ENCODE data around the gene SLC12A3. TPM values are rescaled to one million over a fixed set of nuclear protein-coding genes. Genes with fewer than 3 reads are reported as not detected.

Gene SLC12A3
- total and polyA plus RNA-seq, 4 experiments from 2014 or later: not detected

GRCh38 chr16:56941856-56942331, 76.9 kb downstream of the SLC12A3 start:
- DNase-seq: no peak
- Mint-ChIP-seq H3K27me3 (no peaks in the 10 kb centered on the region), H3K36me3 (peaks cover 47 to 86% of the 10 kb centered on the region in 2 donors), H3K9me3 (no peaks in the 10 kb centered on the region), H3K4me1 (peaks cover 29 to 47% (median 35%) of the 10 kb centered on the region in 4 donors), H3K4me3 (no peak overlapping the region), H3K27ac (peak overlapping the region in 1 of 7 donors; percentile 42)
- POLR2A ChIA-PET (ENCODE audit: partially characterized antibody): interaction anchor here (0.8 to 5.5 kb wide), 4 partner anchors 8 to 100 kb away, joined by 3 to 51 read pairs (median 4); partner anchors contain the start of genes HERPUD1 and NLRC5
- intact Hi-C loops (cut with micrococcal nuclease): no loop called here
- H3K4me3 ChIP-seq (ENCODE audit: low read length in 2 of 2): no peak overlapping the region
- H3K36me3 ChIP-seq (ENCODE audit: insufficient read depth, low read length): peaks cover 80% of the 10 kb centered on the region
- CTCF ChIA-PET (ENCODE audit: partially characterized antibody): interaction anchor here (1.5 to 1.7 kb wide), 2 partner anchors 9 to 22 kb away, joined by 4 to 8 read pairs; no protein-coding TSS in a partner anchor
- H3K27me3 ChIP-seq (ENCODE audit: insufficient read depth, low read length): no peaks in the 10 kb centered on the region
- peaks cover 32% of the 10 kb centered on the region for H3K4me1 ChIP-seq (ENCODE audit: insufficient read depth, low read length)
- no peak overlapping the region for H3K27ac ChIP-seq (ENCODE audit: low read depth, low read length)
- H3K9me3 ChIP-seq (ENCODE audit: control insufficient read depth in 1 of 2, low read length in 2 of 2): no peaks in the 10 kb centered on the region

DNA sequence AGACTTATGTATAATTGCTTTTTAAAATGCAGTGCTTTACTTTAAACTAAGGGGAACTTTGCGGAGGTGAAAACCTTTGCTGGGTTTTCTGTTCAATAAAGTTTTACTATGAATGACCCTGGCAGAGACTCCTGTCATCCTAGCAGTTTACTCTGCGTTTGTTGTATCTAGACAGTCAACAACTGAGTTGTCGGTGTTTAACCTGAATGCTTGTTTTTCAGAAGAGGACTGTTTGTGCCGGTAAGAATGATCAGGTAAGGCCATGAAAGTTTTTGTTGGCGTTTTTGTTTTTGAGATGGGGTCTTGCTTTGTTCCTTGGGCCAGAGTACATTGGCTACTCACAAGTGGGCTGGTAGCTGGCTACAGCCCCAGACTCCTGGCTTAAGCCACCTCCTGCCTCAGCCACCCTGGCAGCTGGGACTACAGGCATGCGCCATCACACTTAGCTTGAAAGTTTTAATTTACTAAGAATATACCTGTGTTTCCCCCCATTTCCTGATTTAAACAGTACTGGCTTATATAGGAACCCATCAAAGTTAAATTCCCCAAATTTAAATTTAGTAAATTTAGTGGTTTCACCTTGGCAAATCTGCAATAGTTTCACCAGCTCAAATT, 78.9 kb downstream of the SLC12A3 start:
- no peaks in the 10 kb centered on the region for H3K27me3 ChIP-seq (ENCODE audit: insufficient read depth, low read length)
- peaks cover 16 to 27% (median 20%) of the 10 kb centered on the region in 4 donors for H3K4me1 Mint-ChIP-seq
- intact Hi-C loops (cut with micrococcal nuclease): no loop called here
- H3K36me3 Mint-ChIP-seq: peaks cover 32 to 67% of the 10 kb centered on the region in 2 donors
- no peak for DNase-seq
- no peaks in the 10 kb centered on the region for H3K9me3 ChIP-seq (ENCODE audit: control insufficient read depth in 1 of 2, low read length in 2 of 2)
- H3K27ac ChIP-seq (ENCODE audit: low read depth, low read length): no peak overlapping the region
- no peaks in the 10 kb centered on the region for H3K9me3 Mint-ChIP-seq
- H3K4me3 ChIP-seq (ENCODE audit: low read length in 2 of 2): no peak overlapping the region
- H3K36me3 ChIP-seq (ENCODE audit: insufficient read depth, low read length): peaks cover 62% of the 10 kb centered on the region
- peak overlapping the region in 4 of 7 donors; percentile 17 to 66 (median 48) for H3K27ac Mint-ChIP-seq
- peaks cover 13% of the 10 kb centered on the region for H3K4me1 ChIP-seq (ENCODE audit: insufficient read depth, low read length)
- CTCF ChIA-PET (ENCODE audit: partially characterized antibody): no interaction called here
- H3K4me3 Mint-ChIP-seq: no peak overlapping the region
- H3K27me3 Mint-ChIP-seq: no peaks in the 10 kb centered on the region
- POLR2A ChIA-PET (ENCODE audit: partially characterized antibody): interaction anchor here (1.7 to 5.5 kb wide), 2 partner anchors 11 to 69 kb away, joined by 3 to 51 read pairs; partner anchors contain the start of gene HERPUD1

GRCh38 chr16:56944954-56945839, 80.2 kb downstream of the SLC12A3 start:
- CTCF ChIA-PET (ENCODE audit: partially characterized antibody): no interaction called here
- H3K36me3 Mint-ChIP-seq: peaks cover 21 to 56% of the 10 kb centered on the region in 2 donors
- no peak overlapping the region for H3K4me3 Mint-ChIP-seq
- Histone ChIP-seq H3K27ac (ENCODE audit: low read depth, low read length) (no peak overlapping the region), H3K36me3 (ENCODE audit: insufficient read depth, low read length) (peaks cover 49% of the 10 kb centered on the region), H3K4me3 (ENCODE audit: low read length in 2 of 2) (no peak overlapping the region), H3K4me1 (ENCODE audit: insufficient read depth, low read length) (no peaks in the 10 kb centered on the region), H3K9me3 (ENCODE audit: control insufficient read depth in 1 of 2, low read length in 2 of 2) (no peaks in the 10 kb centered on the region), H3K27me3 (ENCODE audit: insufficient read depth, low read length) (no peaks in the 10 kb centered on the region)
- H3K9me3 Mint-ChIP-seq: no peaks in the 10 kb centered on the region
- DNase-seq: no peak
- intact Hi-C loops (cut with micrococcal nuclease): no loop called here
- H3K4me1 Mint-ChIP-seq: peaks cover 3 to 14% (median 8%) of the 10 kb centered on the region in 4 donors
- POLR2A ChIA-PET (ENCODE audit: partially characterized antibody): interaction anchor here (1.1 to 5.5 kb wide), 5 partner anchors 8 to 147 kb away, joined by 3 to 51 read pairs (median 3); partner anchors contain the start of genes CPNE2, HERPUD1 and NLRC5
- no peaks in the 10 kb centered on the region for H3K27me3 Mint-ChIP-seq
- peak overlapping the region in 6 of 7 donors; percentile 9 to 85 (median 52) for H3K27ac Mint-ChIP-seq

DNA sequence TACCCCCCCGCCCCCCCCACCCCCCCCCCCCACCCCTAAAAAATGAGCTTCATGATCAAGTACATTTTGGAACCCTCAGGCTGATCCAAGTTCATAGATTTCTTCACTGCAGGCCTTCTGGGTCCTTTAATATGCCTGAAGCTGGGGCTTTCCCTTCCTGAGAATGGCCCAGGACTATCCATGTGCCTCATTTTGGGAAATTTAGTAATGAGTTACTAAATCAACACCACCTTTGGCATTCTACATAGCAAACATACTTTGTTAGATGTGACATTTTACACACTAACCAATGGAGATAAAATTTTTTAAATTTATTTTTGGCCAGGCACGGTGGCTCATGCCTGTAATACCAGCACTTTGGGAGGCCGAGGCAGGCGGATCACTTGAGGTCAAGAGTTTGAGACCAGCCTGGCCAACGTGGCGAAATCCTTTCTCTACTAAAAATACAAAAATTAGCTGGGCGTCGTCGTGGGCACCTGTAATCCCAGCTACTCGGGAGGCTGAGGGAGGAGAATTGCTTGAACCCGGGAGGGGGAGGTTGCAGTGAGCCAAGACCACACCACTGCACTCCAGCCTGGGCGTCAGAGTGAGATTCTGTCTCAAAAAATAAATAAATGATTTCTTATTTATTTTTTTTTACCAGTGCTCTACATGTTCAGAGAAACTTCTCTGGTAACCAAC, 81.0 kb downstream of the SLC12A3 start:
- peaks cover 4 to 18% (median 9%) of the 10 kb centered on the region in 4 donors for H3K4me1 Mint-ChIP-seq
- Histone ChIP-seq H3K27ac (ENCODE audit: low read depth, low read length) (no peak overlapping the region), H3K27me3 (ENCODE audit: insufficient read depth, low read length) (no peaks in the 10 kb centered on the region), H3K36me3 (ENCODE audit: insufficient read depth, low read length) (peaks cover 41% of the 10 kb centered on the region), H3K4me1 (ENCODE audit: insufficient read depth, low read length) (no peaks in the 10 kb centered on the region), H3K9me3 (ENCODE audit: control insufficient read depth in 1 of 2, low read length in 2 of 2) (no peaks in the 10 kb centered on the region), H3K4me3 (ENCODE audit: low read length in 2 of 2) (no peak overlapping the region)
- H3K9me3 Mint-ChIP-seq: no peaks in the 10 kb centered on the region
- DNase-seq: no peak
- peaks cover 20 to 50% of the 10 kb centered on the region in 2 donors for H3K36me3 Mint-ChIP-seq
- ChIA-PET CTCF (ENCODE audit: partially characterized antibody) (no interaction called here), POLR2A (ENCODE audit: partially characterized antibody) (interaction anchor here (1.1 to 5.5 kb wide), 5 partner anchors 9 to 147 kb away, joined by 3 to 51 read pairs (median 4); partner anchors contain the start of genes CPNE2, HERPUD1 and NLRC5)
- H3K27me3 Mint-ChIP-seq: no peaks in the 10 kb centered on the region
- no peak overlapping the region for H3K4me3 Mint-ChIP-seq
- intact Hi-C loops (cut with micrococcal nuclease): no loop called here
- H3K27ac Mint-ChIP-seq: peak overlapping the region in 1 of 7 donors; percentile 31

- Mint-ChIP-seq H3K36me3 (peaks cover 15 to 43% of the 10 kb centered on the region in 2 donors), H3K9me3 (no peaks in the 10 kb centered on the region), H3K27ac (peak overlapping the region in 4 of 7 donors; percentile 3 to 75 (median 72)), H3K4me3 (no peak overlapping the region), H3K27me3 (no peaks in the 10 kb centered on the region), H3K4me1 (peaks cover 7 to 24% (median 14%) of the 10 kb centered on the region in 4 donors)
- no peaks in the 10 kb centered on the region for H3K9me3 ChIP-seq (ENCODE audit: control insufficient read depth in 1 of 2, low read length in 2 of 2)
- no peak for DNase-seq
- no peaks in the 10 kb centered on the region for H3K4me1 ChIP-seq (ENCODE audit: insufficient read depth, low read length)
- H3K27me3 ChIP-seq (ENCODE audit: insufficient read depth, low read length): no peaks in the 10 kb centered on the region
- POLR2A ChIA-PET (ENCODE audit: partially characterized antibody): interaction anchor here (1.8 to 2.5 kb wide), 2 partner anchors 9 to 14 kb away, joined by 4 to 16 read pairs; partner anchors contain the start of gene HERPUD1
- H3K4me3 ChIP-seq (ENCODE audit: low read length in 2 of 2): no peak overlapping the region
- intact Hi-C loops (cut with micrococcal nuclease): no loop called here
- peaks cover 33% of the 10 kb centered on the region for H3K36me3 ChIP-seq (ENCODE audit: insufficient read depth, low read length)
- CTCF ChIA-PET (ENCODE audit: partially characterized antibody): interaction anchor here (0.6 to 1.5 kb wide), 5 partner anchors 17 to 106 kb away, joined by 3 to 12 read pairs (median 3); no protein-coding TSS in a partner anchor
- no peak overlapping the region for H3K27ac ChIP-seq (ENCODE audit: low read depth, low read length)
These were observed 82.0 kb downstream of the SLC12A3 start for GRCh38 chr16:56946767-56947603.

- Mint-ChIP-seq H3K36me3 (peaks cover 13 to 37% of the 10 kb centered on the region in 2 donors), H3K4me3 (no peak overlapping the region), H3K27me3 (no peaks in the 10 kb centered on the region), H3K27ac (peak overlapping the region in 2 of 7 donors; percentile 3 to 15), H3K9me3 (no peaks in the 10 kb centered on the region), H3K4me1 (peaks cover 7 to 24% (median 14%) of the 10 kb centered on the region in 4 donors)
- ChIA-PET POLR2A (ENCODE audit: partially characterized antibody) (interaction anchor here (1.8 to 2.5 kb wide), 2 partner anchors 9 to 15 kb away, joined by 4 to 16 read pairs; partner anchors contain the start of gene HERPUD1), CTCF (ENCODE audit: partially characterized antibody) (interaction anchor here (0.6 to 1.5 kb wide), 5 partner anchors 16 to 105 kb away, joined by 3 to 12 read pairs (median 3); no protein-coding TSS in a partner anchor)
- no peaks in the 10 kb centered on the region for H3K27me3 ChIP-seq (ENCODE audit: insufficient read depth, low read length)
- no peaks in the 10 kb centered on the region for H3K4me1 ChIP-seq (ENCODE audit: insufficient read depth, low read length)
- H3K4me3 ChIP-seq (ENCODE audit: low read length in 2 of 2): no peak overlapping the region
- H3K36me3 ChIP-seq (ENCODE audit: insufficient read depth, low read length): peaks cover 27% of the 10 kb centered on the region
- no peak overlapping the region for H3K27ac ChIP-seq (ENCODE audit: low read depth, low read length)
- H3K9me3 ChIP-seq (ENCODE audit: control insufficient read depth in 1 of 2, low read length in 2 of 2): no peaks in the 10 kb centered on the region
- intact Hi-C loops (cut with micrococcal nuclease): no loop called here
- no peak for DNase-seq
These were observed 82.6 kb downstream of the SLC12A3 start for GRCh38 chr16:56947604-56947995.

Measured in CD4-positive, alpha-beta memory T cell (primary cell).